Right lobe of liver (tissue), 6 donors: ENCODE data around the gene FSD2. TPM values are rescaled to one million over a fixed set of nuclear protein-coding genes. Genes with fewer than 3 reads are reported as not detected.

Experiments
- ATAC-seq, 4 donors: fragments of 200-7000 bp; cut with Tn5 transposase; one replicate each; pipeline ENCODE4 v1.9.1; 2020; ENCODE audit warnings: mild to moderate bottlenecking in 4 of 4, moderate library complexity in 4 of 4
- DNase-seq, 3 donors: peaks; one replicate each; pipeline ENCODE4 v3.0.0-alpha.2; 2020
- H3K27ac ChIP-seq, 3 donors: fragments of 200-600 bp; one replicate each; pipeline ENCODE4 v1.8.0; 2022
- H3K27me3 ChIP-seq, 2 donors: fragments of 200-600 bp; one replicate each; pipeline ENCODE4 v1.8.0; 2022
- H3K36me3 ChIP-seq, 4 donors: fragments of 200-600 bp; sonication (generic) in 1 of 4; one replicate each; pipeline versions ENCODE4 v1.5.1 to v1.8.0; 2017 to 2022; ENCODE audit warnings: control low read depth in 1 of 4
- H3K4me1 ChIP-seq, 4 donors: fragments of 200-600 bp; sonication (generic) in 1 of 4; one replicate each; pipeline versions ENCODE4 v1.5.1 to v1.8.0; 2017 to 2022; ENCODE audit warnings: control low read depth in 1 of 4
- H3K4me3 ChIP-seq, 3 donors: fragments of 200-600 bp; one replicate each; pipeline ENCODE4 v1.8.0; 2022
- H3K9me3 ChIP-seq, 4 donors: fragments of 200-600 bp; sonication (generic) in 1 of 4; one replicate each; pipeline versions ENCODE4 v1.5.1 to v1.8.0; 2017 to 2022; ENCODE audit warnings: control low read depth in 1 of 4
- POLR2A ChIP-seq: fragments of 450-650 bp; IDR thresholded peaks from one replicate; pipeline ENCODE4 v1.6.1; 2017; ENCODE audit warnings: antibody characterized with exemption, mild to moderate bottlenecking
- WGBS: methylation state at CpG from one replicate; pipeline ENCODE4 v1.1.6; 2018; ENCODE audit warnings: low coverage, low lambda C conversion rate; ENCODE audit not compliant: insufficient coverage; ENCODE audit errors: missing lambda C conversion rate; 5-methylcytosine and 5-hydroxymethylcytosine counted together
- intact Hi-C, 2 donors: fragments of 100-400 bp; cut with DNase I; formaldehyde crosslinking; loops; one replicate each; pipeline versions ENCODE4 v1.11.2 to v1.14.1; 2022
- total RNA-seq, 6 experiments: library from RNA; depleted of rRNA in 2 of 6; stranded (reverse); fragments of >200 nt in 2 of 6; fragmentation: NEBNext Ultra II Directional in 3 of 6; extraction: Animal tissue kit (Norgen Biotek cat#: 25700) in 3 of 6; gene quantifications; one replicate each; pipeline versions ENCODE4 v1.1.0 to v1.2.4, GENCODE V29; 2016 to 2023
- TF ChIP-seq, protein P1 (sequence below), 4 donors: fragments of 200-600 bp in 3 of 4; fragments of 450-650 bp in 1 of 4; IDR thresholded peaks; one replicate each; pipeline versions ENCODE4 v1.5.1 to v1.8.0; 2016 to 2022; ENCODE audit warnings: antibody characterized with exemption in 4 of 4, mild to moderate bottlenecking in 2 of 4
- donor health status: DM: no; HTN: yes; CAD: no.
- donor health status: DM: no; HTN: no; CAD: no.
- donor health status: DM: no; HTN: no; CAD: no.
- donor health status: DM: no; HTN: yes; CAD: no.
- donor health status: DM: no; HTN: yes; CAD: no.

FSD2 gene
- total RNA-seq, 6 experiments from 2014 or later, result not detected

DNA sequence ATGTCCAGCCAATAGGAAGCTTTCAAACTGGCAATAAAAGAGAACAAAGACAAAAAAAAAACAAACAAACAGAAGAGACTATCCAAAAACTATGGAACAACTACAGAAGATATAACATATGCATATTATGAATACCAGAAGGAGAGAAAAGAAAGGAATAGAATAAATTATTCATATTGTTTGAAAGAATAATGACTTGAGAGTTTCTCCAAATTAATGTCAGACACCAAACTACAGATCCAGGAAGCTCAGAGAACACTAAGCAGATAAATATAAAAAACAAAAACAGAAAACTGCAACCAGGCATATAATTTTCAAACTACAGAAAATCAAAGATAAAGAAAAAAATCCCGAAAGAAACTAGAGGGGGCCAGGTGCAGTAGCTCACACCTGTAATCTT lies 62.1 kb downstream of the FSD2 start:
- DNase-seq (no peak), ATAC-seq (no peak)
- no peak overlapping the region for H3K27ac ChIP-seq
- TF ChIP-seq, protein P1, sequence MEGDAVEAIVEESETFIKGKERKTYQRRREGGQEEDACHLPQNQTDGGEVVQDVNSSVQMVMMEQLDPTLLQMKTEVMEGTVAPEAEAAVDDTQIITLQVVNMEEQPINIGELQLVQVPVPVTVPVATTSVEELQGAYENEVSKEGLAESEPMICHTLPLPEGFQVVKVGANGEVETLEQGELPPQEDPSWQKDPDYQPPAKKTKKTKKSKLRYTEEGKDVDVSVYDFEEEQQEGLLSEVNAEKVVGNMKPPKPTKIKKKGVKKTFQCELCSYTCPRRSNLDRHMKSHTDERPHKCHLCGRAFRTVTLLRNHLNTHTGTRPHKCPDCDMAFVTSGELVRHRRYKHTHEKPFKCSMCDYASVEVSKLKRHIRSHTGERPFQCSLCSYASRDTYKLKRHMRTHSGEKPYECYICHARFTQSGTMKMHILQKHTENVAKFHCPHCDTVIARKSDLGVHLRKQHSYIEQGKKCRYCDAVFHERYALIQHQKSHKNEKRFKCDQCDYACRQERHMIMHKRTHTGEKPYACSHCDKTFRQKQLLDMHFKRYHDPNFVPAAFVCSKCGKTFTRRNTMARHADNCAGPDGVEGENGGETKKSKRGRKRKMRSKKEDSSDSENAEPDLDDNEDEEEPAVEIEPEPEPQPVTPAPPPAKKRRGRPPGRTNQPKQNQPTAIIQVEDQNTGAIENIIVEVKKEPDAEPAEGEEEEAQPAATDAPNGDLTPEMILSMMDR (IDR thresholded peaks at IDR 0.05), result no peak
- TF ChIP-seq POLR2A, result no peak
- no peaks in the 10 kb centered on the region for H3K36me3 ChIP-seq
- H3K4me1 ChIP-seq, result no peaks in the 10 kb centered on the region
- 67% methylated on average over 1 of the region's 1 CpG for WGBS
- H3K27me3 ChIP-seq, result no peaks in the 10 kb centered on the region
- intact Hi-C loops, result no loop called here
- no peak overlapping the region for H3K4me3 ChIP-seq
- no peaks in the 10 kb centered on the region for H3K9me3 ChIP-seq

DNA sequence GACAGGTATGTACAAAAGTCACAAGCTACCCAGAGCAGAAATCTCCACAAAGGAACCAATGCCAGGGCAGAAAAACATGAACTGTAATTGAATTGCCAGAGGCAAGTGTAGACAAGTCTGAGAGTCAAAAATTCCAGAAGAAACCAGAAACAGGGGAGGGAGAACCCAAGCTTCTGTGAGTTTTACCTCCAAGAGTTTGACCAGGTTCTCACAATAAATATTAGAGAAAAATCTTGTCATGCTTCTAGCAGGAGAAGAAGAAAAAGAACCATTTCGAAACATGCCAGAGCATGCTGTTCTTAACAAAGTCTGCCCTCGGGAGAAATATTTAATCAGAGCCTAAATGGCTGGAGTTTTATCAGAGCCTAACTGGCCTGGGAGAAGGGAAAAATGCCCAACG lies 63.7 kb downstream of the FSD2 start:
- no peaks in the 10 kb centered on the region for H3K4me1 ChIP-seq
- no peak overlapping the region for H3K27ac ChIP-seq
- no peaks in the 10 kb centered on the region for H3K27me3 ChIP-seq
- 89% methylated on average over 3 of the region's 3 CpGs for WGBS
- DNase-seq (no peak), ATAC-seq (no peak)
- intact Hi-C loops, result no loop called here
- H3K9me3 ChIP-seq, result no peaks in the 10 kb centered on the region
- H3K4me3 ChIP-seq, result no peak overlapping the region
- H3K36me3 ChIP-seq, result no peaks in the 10 kb centered on the region
- no peak for TF ChIP-seq POLR2A
- TF ChIP-seq, protein P1 (IDR thresholded peaks at IDR 0.05), result no peak

DNA sequence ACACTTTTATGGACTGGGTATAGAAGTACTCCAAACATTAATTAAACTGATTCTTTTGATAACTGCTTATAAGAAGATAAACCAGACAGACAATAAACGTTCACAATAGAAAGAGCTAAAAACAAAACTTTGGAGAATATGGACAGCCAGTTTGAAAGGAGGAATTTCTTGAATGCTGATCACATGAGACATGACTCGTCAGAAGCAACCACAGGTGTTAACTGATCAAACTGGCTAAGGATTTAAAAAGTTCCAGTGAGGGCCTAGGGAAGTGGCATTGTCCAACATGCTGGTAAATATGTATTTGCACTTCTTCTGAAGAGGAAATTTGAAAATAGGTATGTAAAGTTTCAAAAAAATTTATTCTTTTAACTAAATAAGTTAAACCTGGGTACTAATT lies 66.8 kb downstream of the FSD2 start:
- WGBS, result 74% methylated on average over 2 of the region's 2 CpGs
- no peaks in the 10 kb centered on the region for H3K9me3 ChIP-seq
- H3K36me3 ChIP-seq, result peaks cover 0 to 4% (median 0%) of the 10 kb centered on the region in 4 donors
- intact Hi-C loops, result no loop called here
- ATAC-seq (no peak), DNase-seq (no peak)
- no peak overlapping the region for H3K27ac ChIP-seq
- no peaks in the 10 kb centered on the region for H3K27me3 ChIP-seq
- H3K4me3 ChIP-seq, result no peak overlapping the region
- TF ChIP-seq, protein P1 (IDR thresholded peaks at IDR 0.05), result no peak
- TF ChIP-seq POLR2A, result no peak
- no peaks in the 10 kb centered on the region for H3K4me1 ChIP-seq

DNA sequence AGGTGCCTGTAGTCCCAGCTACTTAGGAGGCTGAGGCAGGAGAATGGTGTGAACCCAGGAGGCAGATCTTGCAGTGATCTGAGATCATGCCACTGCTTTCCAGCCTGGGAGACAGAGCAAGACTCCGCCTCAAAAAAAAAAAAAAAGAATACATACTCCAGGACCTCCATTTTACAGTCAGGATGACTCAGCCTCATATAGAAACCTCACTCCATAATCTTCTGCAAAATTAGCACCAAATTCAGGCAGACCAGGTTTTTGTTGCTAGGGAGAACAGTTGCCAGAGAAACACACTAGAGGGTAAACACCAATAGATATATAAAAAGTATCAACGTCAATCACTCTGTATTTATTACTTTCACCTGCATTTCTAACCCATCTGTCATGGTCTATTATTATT lies 67.9 kb downstream of the FSD2 start:
- intact Hi-C loops, result no loop called here

More for the DNA sequence above, 67.9 kb downstream of the FSD2 start:
- ATAC-seq (no peak), DNase-seq (no peak)
- no peaks in the 10 kb centered on the region for H3K9me3 ChIP-seq
- H3K4me3 ChIP-seq, result no peak overlapping the region
- H3K4me1 ChIP-seq, result no peaks in the 10 kb centered on the region
- H3K27me3 ChIP-seq, result no peaks in the 10 kb centered on the region
- TF ChIP-seq POLR2A, result no peak
- TF ChIP-seq, protein P1 (IDR thresholded peaks at IDR 0.05), result no peak
- peaks cover 0 to 4% (median 0%) of the 10 kb centered on the region in 4 donors for H3K36me3 ChIP-seq
- no peak overlapping the region for H3K27ac ChIP-seq
- WGBS, result 86% methylated on average over 2 of the region's 2 CpGs
